GM23248 (cell line): ENCODE data around the gene MDM1. TPM values are rescaled to one million over a fixed set of nuclear protein-coding genes. Genes with fewer than 3 reads are reported as not detected.

Experiments used
- DNase-seq: peaks from one replicate; pipeline ENCODE4 v3.0.0-alpha.2; 2015
- H2AFZ ChIP-seq: fragments of 200-600 bp; sonication (generic); 2 replicates; pipeline ENCODE4 v1.6.1; 2016; ENCODE audit warnings: antibody characterized with exemption
- H3F3A ChIP-seq: fragments of 200-600 bp; sonication (generic); 2 replicates; pipeline ENCODE4 v1.6.1; 2016; ENCODE audit warnings: mild to moderate bottlenecking, antibody characterized with exemption, mixed run types; ENCODE audit not compliant: insufficient read depth
- H3K27ac ChIP-seq: fragments of 200-600 bp; sonication (generic); 2 replicates; pipeline ENCODE4 v1.5.1; 2016; ENCODE audit warnings: mild to moderate bottlenecking
- H3K27me3 ChIP-seq: fragments of 200-600 bp; sonication (generic); replicated peaks from 2 replicates; pipeline ENCODE4 v1.6.1; 2016; ENCODE audit warnings: mild to moderate bottlenecking; ENCODE audit not compliant: insufficient read depth
- H3K36me3 ChIP-seq: fragments of 200-600 bp; sonication (generic); 2 replicates; pipeline ENCODE4 v1.6.1; 2016; ENCODE audit warnings: low read depth, mild to moderate bottlenecking
- H3K4me1 ChIP-seq: fragments of 200-600 bp; sonication (generic); 2 replicates; pipeline ENCODE4 v1.6.1; 2016; ENCODE audit warnings: mild to moderate bottlenecking; ENCODE audit not compliant: insufficient read depth
- H3K4me2 ChIP-seq: fragments of 200-600 bp; sonication (generic); one replicate; pipeline ENCODE4 v1.6.1; 2016; ENCODE audit warnings: mild to moderate bottlenecking; ENCODE audit not compliant: unreplicated experiment
- H3K4me3 ChIP-seq: fragments of 200-600 bp; sonication (generic); 2 replicates; pipeline ENCODE4 v1.5.1; 2016; ENCODE audit warnings: mild to moderate bottlenecking
- H3K79me2 ChIP-seq: fragments of 200-600 bp; sonication (generic); 2 replicates; pipeline ENCODE4 v1.6.1; 2016; ENCODE audit warnings: mild to moderate bottlenecking; ENCODE audit not compliant: insufficient read depth
- H3K9ac ChIP-seq: fragments of 200-600 bp; sonication (generic); 2 replicates; pipeline ENCODE4 v1.6.1; 2016; ENCODE audit warnings: mild to moderate bottlenecking
- H3K9me2 ChIP-seq: fragments of 200-600 bp; sonication (generic); 2 replicates; pipeline ENCODE4 v1.6.1; 2016; ENCODE audit warnings: mixed run types, mild to moderate bottlenecking, moderate library complexity; ENCODE audit not compliant: insufficient read depth
- H3K9me3 ChIP-seq: fragments of 200-600 bp; sonication (generic); one replicate; pipeline ENCODE4 v1.6.1; 2017; ENCODE audit warnings: low read depth
- H4K20me1 ChIP-seq: fragments of 200-600 bp; sonication (generic); 2 replicates; pipeline ENCODE4 v1.6.0; 2016; ENCODE audit not compliant: insufficient read depth
- EZH2 ChIP-seq: fragments of 200-600 bp; sonication (generic); IDR thresholded peaks from 2 replicates; pipeline ENCODE4 v1.6.1; 2018; ENCODE audit warnings: antibody characterized with exemption, mild to moderate bottlenecking; ENCODE audit not compliant: insufficient read depth, poor library complexity, severe bottlenecking
- EZH2phosphoT487 ChIP-seq: fragments of 200-600 bp; sonication (generic); IDR thresholded peaks from 2 replicates; pipeline ENCODE4 v1.6.1; 2018; ENCODE audit warnings: antibody characterized with exemption, moderate library complexity, mild to moderate bottlenecking, low read depth; ENCODE audit not compliant: insufficient read depth
- WGBS, 2 experiments: methylation state at CpG; one replicate each; pipeline ENCODE4 v1.1.6; 2015 to 2017; ENCODE audit warnings: low lambda C conversion rate in 2 of 2, low coverage in 1 of 2; ENCODE audit errors: missing lambda C conversion rate in 2 of 2; 5-methylcytosine and 5-hydroxymethylcytosine counted together
- in situ Hi-C: fragments of 300-500 bp; cut with MboI; formaldehyde crosslinking; loops from 2 replicates; pipeline ENCODE4 v1.15.0; 2020
- polyA plus RNA-seq: library from polyadenylated mRNA; unstranded; fragments of >200 nt; fragmentation: Nextera tagmentation; extraction: Ambion mirVana; gene quantifications from 2 replicates; pipeline ENCODE4 v1.2.1, GENCODE V29; 2016
- total RNA-seq: library from RNA; depleted of rRNA; stranded (reverse); fragments of >200 nt; shearing (Covaris generic); gene quantifications from 2 replicates; pipeline ENCODE4 v1.2.3, GENCODE V29; 2014

Gene MDM1
- total and polyA plus RNA-seq, 2 experiments from 2014 or later: 7.3 to 9.9 TPM

- WGBS, 2 experiments: 1 to 2% methylated on average over 3 of the region's 3 CpGs
- H3K27ac ChIP-seq: peak overlapping the region; percentile 88
Measured at GRCh38 chr12:68259318-68259940, 72.7 kb downstream of the MDM1 start.

DNA sequence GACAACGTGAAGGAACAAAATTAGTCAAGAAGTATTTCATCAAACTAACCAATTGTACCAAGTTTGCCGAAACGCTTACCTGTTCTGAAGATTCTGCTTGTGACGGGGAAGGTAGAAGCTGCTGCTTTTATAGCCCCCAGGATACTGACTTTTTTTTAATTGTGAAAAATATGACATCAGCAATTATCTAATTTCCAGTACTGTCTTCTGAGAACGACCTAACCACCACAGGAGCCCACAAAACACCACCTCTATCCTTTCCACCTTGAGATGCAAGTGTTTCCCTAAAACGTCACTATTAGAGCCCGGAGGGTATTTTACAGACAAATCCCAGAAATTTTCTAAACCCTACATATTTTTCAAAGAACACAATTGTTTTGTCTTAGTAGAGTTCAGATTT is 78.7 kb downstream of the MDM1 start, which contains the start of gene IL22:
Gene IL22 (minus strand): TSS at position 101 of the 400 bp plus-strand sequence. CDS start 156 bp downstream, outside the sequence.
- WGBS, 2 experiments: 57 to 66% methylated on average over 7 of the region's 7 CpGs

More at GRCh38 chr12:68259318-68259940, 72.7 kb downstream of the MDM1 start:
- DNase-seq: peak; percentile 95
- Histone ChIP-seq H3K9me3 (no peaks in the 10 kb centered on the region), H3F3A (peaks cover 38% of the 10 kb centered on the region), H3K79me2 (no peaks in the 10 kb centered on the region), H3K4me3 (peak overlapping the region; percentile 27), H3K36me3 (no peaks in the 10 kb centered on the region), H3K9ac (peak overlapping the region; percentile 60), H3K27me3 (no peaks in the 10 kb centered on the region), H3K4me1 (peaks cover 44% of the 10 kb centered on the region), H3K9me2 (no peaks in the 10 kb centered on the region), H4K20me1 (no peaks in the 10 kb centered on the region), H3K4me2 (peak overlapping the region; percentile 52), H2AFZ (0 out of 2 replicates have a peak overlapping the region, but pooled peaks have one; percentile 31)
- TF ChIP-seq EZH2phosphoT487 (no peak), EZH2 (no peak)
- in situ Hi-C loops: no loop called here

GRCh38 chr12:68252077-68252476 is 80.1 kb downstream of the MDM1 start:
- H3K9me2 ChIP-seq: no peaks in the 10 kb centered on the region
- no peak overlapping the region for H3K4me3 ChIP-seq
- H3F3A ChIP-seq: no peaks in the 10 kb centered on the region
- no peak for DNase-seq
- 92 to 98% methylated on average over 5 of the region's 5 CpGs for WGBS, 2 experiments
- no peaks in the 10 kb centered on the region for H3K79me2 ChIP-seq
- H3K4me1 ChIP-seq: no peaks in the 10 kb centered on the region
- H3K27me3 ChIP-seq: no peaks in the 10 kb centered on the region; the same call in 1 of the 2 replicates
- no peak overlapping the region for H3K27ac ChIP-seq
- H3K9me3 ChIP-seq: no peaks in the 10 kb centered on the region
- H2AFZ ChIP-seq: no peak overlapping the region
- in situ Hi-C loops: no loop called here
- TF ChIP-seq EZH2phosphoT487 (no peak), EZH2 (no peak)
- H3K36me3 ChIP-seq: no peaks in the 10 kb centered on the region
- H3K9ac ChIP-seq: no peak overlapping the region
- no peak overlapping the region for H3K4me2 ChIP-seq
- H4K20me1 ChIP-seq: no peaks in the 10 kb centered on the region

More for the DNA sequence above, 78.7 kb downstream of the MDM1 start, which contains the start of gene IL22:
- H3K27ac ChIP-seq: no peak within 1 kb of the TSS
- no peak within 1 kb of the TSS for H2AFZ ChIP-seq
- H3K4me2 ChIP-seq: no peak within 1 kb of the TSS
- no peak for DNase-seq
- in situ Hi-C loops: no loop called here
- no peak within 1 kb of the TSS for H3K4me3 ChIP-seq
- H3F3A ChIP-seq: peaks cover 3% of the 10 kb centered on the region
- peaks cover 2% of the 10 kb centered on the region for H3K4me1 ChIP-seq
- no peaks in the 10 kb centered on the region; the same call in 1 of the 2 replicates for H3K27me3 ChIP-seq
- H3K79me2 ChIP-seq: no peaks in the 10 kb centered on the region
- H3K9me2 ChIP-seq: no peaks in the 10 kb centered on the region
- no peaks in the 10 kb centered on the region for H3K9me3 ChIP-seq
- no peak within 1 kb of the TSS for H3K9ac ChIP-seq
- no peaks in the 10 kb centered on the region for H4K20me1 ChIP-seq
- H3K36me3 ChIP-seq: no peaks in the 10 kb centered on the region
- TF ChIP-seq EZH2: no peak
- TF ChIP-seq EZH2phosphoT487: no peak

DNA sequence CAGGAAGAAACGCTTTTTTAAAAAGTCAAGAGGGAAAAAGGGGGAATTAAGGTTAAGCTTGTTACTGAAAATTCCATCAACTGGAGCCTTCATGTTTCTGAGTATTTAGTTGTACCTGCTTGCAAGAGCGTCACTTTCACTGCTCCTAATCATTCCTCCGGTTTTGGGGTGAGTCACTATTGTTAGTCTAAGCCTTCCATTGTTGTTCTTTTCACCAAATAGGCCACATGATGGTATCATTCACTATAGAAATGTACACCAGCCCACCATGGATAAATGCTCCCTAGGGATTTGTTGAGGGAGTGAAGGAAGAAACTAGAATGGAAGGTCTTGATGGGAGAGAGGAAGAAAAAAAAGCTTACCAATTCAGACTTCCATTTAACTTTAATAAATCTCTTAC is 81.7 kb downstream of the MDM1 start:
- no peak overlapping the region for H3K4me2 ChIP-seq
- in situ Hi-C loops: no loop called here

More for the DNA sequence above, 81.7 kb downstream of the MDM1 start:
- TF ChIP-seq EZH2 (no peak), EZH2phosphoT487 (no peak)
- Histone ChIP-seq H3K9ac (no peak overlapping the region), H3K9me2 (no peaks in the 10 kb centered on the region), H3F3A (no peaks in the 10 kb centered on the region), H3K4me3 (no peak overlapping the region), H4K20me1 (no peaks in the 10 kb centered on the region), H3K9me3 (no peaks in the 10 kb centered on the region), H3K27me3 (peaks cover 4% of the 10 kb centered on the region; the same call in 1 of the 2 replicates), H3K27ac (no peak overlapping the region), H2AFZ (no peak overlapping the region), H3K79me2 (no peaks in the 10 kb centered on the region), H3K36me3 (no peaks in the 10 kb centered on the region), H3K4me1 (no peaks in the 10 kb centered on the region)
- 72 to 77% methylated on average over 3 of the region's 3 CpGs for WGBS, 2 experiments
- no peak for DNase-seq
